Hepatocyte (in vitro differentiated cells): Measurements from ENCODE around the gene CCER1.

Experiments used
- EZH2 ChIP-seq: fragments of 200-600 bp; sonication (generic); IDR thresholded peaks from 2 replicates; pipeline ENCODE4 v1.6.1; 2016; ENCODE audit warnings: antibody characterized with exemption, mild to moderate bottlenecking, borderline replicate concordance
- TF ChIP-seq, protein P1 (sequence below): fragments of 200-600 bp; sonication (generic); IDR thresholded peaks from 2 replicates; pipeline ENCODE4 v1.5.1; 2016; ENCODE audit warnings: antibody characterized with exemption, mild to moderate bottlenecking; ENCODE audit not compliant: poor library complexity

DNA sequence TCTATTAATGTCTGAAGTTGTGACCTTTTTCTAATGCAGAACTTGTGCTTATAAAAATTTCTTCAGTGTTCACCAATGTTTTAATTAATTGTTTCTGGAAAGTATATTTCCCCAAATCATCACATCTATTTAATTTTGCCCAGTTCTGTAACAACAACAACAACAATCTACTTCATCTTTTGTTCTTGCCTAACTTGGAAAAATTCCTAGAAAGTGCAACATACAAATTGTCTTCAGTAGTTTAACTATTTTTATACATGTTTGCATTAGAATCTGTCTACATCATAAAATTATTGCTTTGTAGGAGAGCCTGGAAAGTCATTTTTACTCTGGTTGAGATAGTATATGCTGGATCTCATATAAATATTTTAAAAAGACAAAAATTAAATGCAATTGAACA lies 38.5 kb downstream of the CCER1 start:
- TF ChIP-seq, protein P1, sequence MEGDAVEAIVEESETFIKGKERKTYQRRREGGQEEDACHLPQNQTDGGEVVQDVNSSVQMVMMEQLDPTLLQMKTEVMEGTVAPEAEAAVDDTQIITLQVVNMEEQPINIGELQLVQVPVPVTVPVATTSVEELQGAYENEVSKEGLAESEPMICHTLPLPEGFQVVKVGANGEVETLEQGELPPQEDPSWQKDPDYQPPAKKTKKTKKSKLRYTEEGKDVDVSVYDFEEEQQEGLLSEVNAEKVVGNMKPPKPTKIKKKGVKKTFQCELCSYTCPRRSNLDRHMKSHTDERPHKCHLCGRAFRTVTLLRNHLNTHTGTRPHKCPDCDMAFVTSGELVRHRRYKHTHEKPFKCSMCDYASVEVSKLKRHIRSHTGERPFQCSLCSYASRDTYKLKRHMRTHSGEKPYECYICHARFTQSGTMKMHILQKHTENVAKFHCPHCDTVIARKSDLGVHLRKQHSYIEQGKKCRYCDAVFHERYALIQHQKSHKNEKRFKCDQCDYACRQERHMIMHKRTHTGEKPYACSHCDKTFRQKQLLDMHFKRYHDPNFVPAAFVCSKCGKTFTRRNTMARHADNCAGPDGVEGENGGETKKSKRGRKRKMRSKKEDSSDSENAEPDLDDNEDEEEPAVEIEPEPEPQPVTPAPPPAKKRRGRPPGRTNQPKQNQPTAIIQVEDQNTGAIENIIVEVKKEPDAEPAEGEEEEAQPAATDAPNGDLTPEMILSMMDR, result no peak
- TF ChIP-seq EZH2, result no peak
